ENCODE results near the gene FZD7. TPM values are rescaled to one million over a fixed set of nuclear protein-coding genes. Genes with fewer than 3 reads are reported as not detected.

Gene FZD7
- total and polyA plus RNA-seq, 9 of the 15 experiments (the other 6 are each of a cell fraction or from before 2014, with no cell fraction given), result 0.11 to 2.4 (median 0.69) TPM

DNA sequence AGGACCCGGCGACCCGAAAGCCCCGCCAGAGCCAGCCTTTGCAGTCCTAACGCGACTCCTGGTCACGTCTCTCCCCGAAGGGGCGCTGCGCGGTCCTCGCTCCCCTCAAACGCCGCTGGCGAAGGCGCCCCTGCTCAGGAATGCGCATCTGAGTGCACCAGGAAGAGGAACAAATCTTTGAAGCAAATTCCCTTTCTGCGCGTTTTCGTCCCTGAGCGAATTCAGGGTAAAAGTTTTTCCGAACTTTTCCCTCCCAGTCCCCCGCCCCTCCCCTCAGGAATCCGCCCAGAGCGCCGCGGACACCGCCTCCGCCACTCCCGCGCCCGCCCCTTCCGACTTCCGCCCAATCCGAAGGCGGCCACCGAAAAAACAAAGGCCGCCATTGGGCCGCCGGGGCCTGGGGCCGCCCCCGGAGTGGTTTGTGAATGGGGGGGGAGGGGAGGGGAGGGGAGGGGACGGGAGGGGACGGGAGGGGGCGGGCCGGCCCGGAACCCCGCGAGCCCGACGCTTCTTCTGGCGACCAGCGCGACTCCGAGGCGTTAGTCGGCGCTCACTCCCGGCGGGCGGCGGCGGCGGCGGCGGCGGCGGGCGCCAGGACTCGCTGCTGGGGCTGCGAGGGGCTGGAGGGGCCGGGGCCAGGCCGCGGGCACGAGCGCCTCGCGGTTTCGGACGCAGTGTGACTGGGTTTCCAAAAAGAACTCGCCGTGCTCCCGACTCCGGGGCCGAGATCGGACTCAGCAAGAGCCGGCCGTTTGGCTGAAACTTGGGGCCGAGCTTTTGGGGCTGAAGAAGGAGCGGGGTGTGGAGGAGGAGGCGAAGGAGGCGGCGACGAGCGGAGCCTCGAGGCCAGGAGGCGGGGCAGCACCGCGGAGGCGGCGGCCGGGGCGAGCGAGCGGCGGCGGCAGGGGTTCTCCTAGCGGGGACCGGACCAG, at the start of gene FZD7 (continued):
- TF ChIP-seq, protein P1, sequence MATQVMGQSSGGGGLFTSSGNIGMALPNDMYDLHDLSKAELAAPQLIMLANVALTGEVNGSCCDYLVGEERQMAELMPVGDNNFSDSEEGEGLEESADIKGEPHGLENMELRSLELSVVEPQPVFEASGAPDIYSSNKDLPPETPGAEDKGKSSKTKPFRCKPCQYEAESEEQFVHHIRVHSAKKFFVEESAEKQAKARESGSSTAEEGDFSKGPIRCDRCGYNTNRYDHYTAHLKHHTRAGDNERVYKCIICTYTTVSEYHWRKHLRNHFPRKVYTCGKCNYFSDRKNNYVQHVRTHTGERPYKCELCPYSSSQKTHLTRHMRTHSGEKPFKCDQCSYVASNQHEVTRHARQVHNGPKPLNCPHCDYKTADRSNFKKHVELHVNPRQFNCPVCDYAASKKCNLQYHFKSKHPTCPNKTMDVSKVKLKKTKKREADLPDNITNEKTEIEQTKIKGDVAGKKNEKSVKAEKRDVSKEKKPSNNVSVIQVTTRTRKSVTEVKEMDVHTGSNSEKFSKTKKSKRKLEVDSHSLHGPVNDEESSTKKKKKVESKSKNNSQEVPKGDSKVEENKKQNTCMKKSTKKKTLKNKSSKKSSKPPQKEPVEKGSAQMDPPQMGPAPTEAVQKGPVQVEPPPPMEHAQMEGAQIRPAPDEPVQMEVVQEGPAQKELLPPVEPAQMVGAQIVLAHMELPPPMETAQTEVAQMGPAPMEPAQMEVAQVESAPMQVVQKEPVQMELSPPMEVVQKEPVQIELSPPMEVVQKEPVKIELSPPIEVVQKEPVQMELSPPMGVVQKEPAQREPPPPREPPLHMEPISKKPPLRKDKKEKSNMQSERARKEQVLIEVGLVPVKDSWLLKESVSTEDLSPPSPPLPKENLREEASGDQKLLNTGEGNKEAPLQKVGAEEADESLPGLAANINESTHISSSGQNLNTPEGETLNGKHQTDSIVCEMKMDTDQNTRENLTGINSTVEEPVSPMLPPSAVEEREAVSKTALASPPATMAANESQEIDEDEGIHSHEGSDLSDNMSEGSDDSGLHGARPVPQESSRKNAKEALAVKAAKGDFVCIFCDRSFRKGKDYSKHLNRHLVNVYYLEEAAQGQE (IDR thresholded peaks at IDR 0.05; ENCODE audit: borderline replicate concordance), result no peak
- TF ChIP-seq, protein P1 (CRISPR knock-in tag; IDR thresholded peaks at IDR 0.05; ENCODE audit: low read depth), result peak; percentile 53; the same call in 1 of the 2 replicates
- TF ChIP-seq NR2F6 (CRISPR knock-in tag; IDR thresholded peaks at IDR 0.05) (no peak), FOS (IDR thresholded peaks at IDR 0.05; ENCODE audit: extremely low read depth, insufficient read length) (peak; percentile 41), NFIX (CRISPR knock-in tag; IDR thresholded peaks at IDR 0.05; ENCODE audit: low read depth) (no peak), NR4A1 (CRISPR knock-in tag; IDR thresholded peaks at IDR 0.05) (no peak), NR4A1 (tag; IDR thresholded peaks at IDR 0.05) (no peak), KAT7 (CRISPR knock-in tag; IDR thresholded peaks at IDR 0.05; ENCODE audit: borderline replicate concordance) (0 out of 2 replicates have a peak, but pooled peaks have one; percentile 13), NFATC3 (IDR thresholded peaks at IDR 0.05) (no peak), HMGN3 (IDR thresholded peaks at IDR 0.05; ENCODE audit: borderline replicate concordance, extremely low read depth, insufficient read length, low read depth, low read length) (peak; percentile 30), ZFX (CRISPR knock-in tag; IDR thresholded peaks at IDR 0.05) (peak; percentile 81), TOE1 (IDR thresholded peaks at IDR 0.05; ENCODE audit: borderline replicate concordance) (peak; percentile 42; the same call in 1 of the 2 replicates), TOE1 (CRISPR knock-in tag; IDR thresholded peaks at IDR 0.05; ENCODE audit: borderline replicate concordance, low read depth) (no peak), MXI1 (IDR thresholded peaks at IDR 0.05; ENCODE audit: low read depth, low read length) (no peak), MBD2 (IDR thresholded peaks at IDR 0.05; ENCODE audit: borderline replicate concordance, low read depth) (0 out of 2 replicates have a peak, but pooled peaks have one; percentile 7), NBN (IDR thresholded peaks at IDR 0.05; ENCODE audit: low read depth) (no peak)
- TF ChIP-seq, protein P2, sequence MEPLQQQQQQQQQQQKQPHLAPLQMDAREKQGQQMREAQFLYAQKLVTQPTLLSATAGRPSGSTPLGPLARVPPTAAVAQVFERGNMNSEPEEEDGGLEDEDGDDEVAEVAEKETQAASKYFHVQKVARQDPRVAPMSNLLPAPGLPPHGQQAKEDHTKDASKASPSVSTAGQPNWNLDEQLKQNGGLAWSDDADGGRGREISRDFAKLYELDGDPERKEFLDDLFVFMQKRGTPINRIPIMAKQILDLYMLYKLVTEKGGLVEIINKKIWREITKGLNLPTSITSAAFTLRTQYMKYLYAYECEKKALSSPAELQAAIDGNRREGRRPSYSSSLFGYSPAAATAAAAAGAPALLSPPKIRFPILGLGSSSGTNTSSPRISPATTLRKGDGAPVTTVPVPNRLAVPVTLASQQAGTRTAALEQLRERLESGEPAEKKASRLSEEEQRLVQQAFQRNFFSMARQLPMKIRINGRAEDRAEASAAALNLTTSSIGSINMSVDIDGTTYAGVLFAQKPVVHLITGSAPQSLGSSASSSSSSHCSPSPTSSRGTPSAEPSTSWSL (CRISPR knock-in tag; IDR thresholded peaks at IDR 0.05; ENCODE audit: borderline replicate concordance), result no peak

Data from K562 (cell line).